HepG2 (cell line): ENCODE results near the gene ACSM6. TPM values are rescaled to one million over a fixed set of nuclear protein-coding genes. Genes with fewer than 3 reads are reported as not detected.
A peak's percentile ranks its signal among the peaks of the same experiment; 100 is the strongest.

ENCODE experiments used
- CCAR2 ChIP-seq: fragments of 200-400 bp; formaldehyde crosslinking; optimal IDR thresholded peaks from 2 replicates; pipeline ENCODE3; 2018; ENCODE audit warnings: low read depth, mild to moderate bottlenecking, low read length, moderate library complexity
- FLYWCH1 ChIP-seq: sonication (generic); formaldehyde crosslinking; IDR thresholded peaks from 2 replicates; pipeline ENCODE4 v1.8.1; 2023; ENCODE audit warnings: mild to moderate bottlenecking, missing genetic modification reagents
- FOSL1 ChIP-seq: sonication (generic); formaldehyde crosslinking; IDR thresholded peaks from 2 replicates; pipeline ENCODE4 v1.9.0; 2021; ENCODE audit warnings: missing genetic modification reagents, borderline replicate concordance
- FOXA1 ChIP-seq, 2 experiments: fragments of 450-650 bp in 1 of 2; sonication (generic) in 1 of 2; formaldehyde crosslinking in 1 of 2; IDR thresholded peaks; 2 replicates each; pipeline versions ENCODE4 v1.4.0 to v1.6.1; 2016 to 2020; ENCODE audit warnings: missing genetic modification reagents in 1 of 2
- FOXP1 ChIP-seq, 2 experiments: fragments of 450-650 bp in 1 of 2; IDR thresholded peaks; 2 replicates each; pipeline ENCODE4 v1.6.1; 2017 to 2018; ENCODE audit warnings: antibody characterized with exemption in 1 of 2
- GATAD2A ChIP-seq: IDR thresholded peaks from 2 replicates; pipeline ENCODE4 v1.6.1; 2016
- MBNL3 ChIP-seq: fragments of 250-450 bp; sonication (Bioruptor Pico); conservative IDR thresholded peaks from 2 replicates; pipeline ENCODE4 v1.8.0; 2022; ENCODE audit warnings: mild to moderate bottlenecking, inconsistent platforms
- MEIS2 ChIP-seq: sonication (generic); formaldehyde crosslinking; IDR thresholded peaks from 2 replicates; pipeline ENCODE4 v1.9.0; 2021; ENCODE audit warnings: mild to moderate bottlenecking, missing genetic modification reagents
- NAIF1 ChIP-seq: sonication (generic); formaldehyde crosslinking; IDR thresholded peaks from 2 replicates; pipeline ENCODE4 v1.5.0; 2020; ENCODE audit warnings: mild to moderate bottlenecking, missing genetic modification reagents, borderline replicate concordance
- RNF2 ChIP-seq: fragments of 450-650 bp; conservative IDR thresholded peaks from 2 replicates; pipeline ENCODE4 v1.6.1; 2016; ENCODE audit warnings: low read depth
- RORA ChIP-seq: sonication (generic); formaldehyde crosslinking; IDR thresholded peaks from 2 replicates; pipeline ENCODE4 v1.5.0; 2020; ENCODE audit warnings: mild to moderate bottlenecking, missing genetic modification reagents, moderate library complexity
- SALL1 ChIP-seq: sonication (generic); formaldehyde crosslinking; IDR thresholded peaks from 2 replicates; pipeline ENCODE4 v1.8.0; 2022; ENCODE audit warnings: mild to moderate bottlenecking, missing genetic modification reagents
- SP1 ChIP-seq, 2 experiments: fragments of 450-650 bp in 1 of 2; sonication (generic) in 1 of 2; formaldehyde crosslinking in 1 of 2; IDR thresholded peaks; 2 replicates each; pipeline versions ENCODE4 v1.4.0 to v1.6.1; 2016 to 2020; ENCODE audit warnings: missing genetic modification reagents in 1 of 2
- SP4 ChIP-seq: sonication (generic); formaldehyde crosslinking; IDR thresholded peaks from 2 replicates; pipeline ENCODE4 v1.8.1; 2023; ENCODE audit warnings: mild to moderate bottlenecking, missing genetic modification reagents
- TRAFD1 ChIP-seq: sonication (generic); formaldehyde crosslinking; IDR thresholded peaks from 2 replicates; pipeline ENCODE4 v1.5.1; 2020; ENCODE audit warnings: missing genetic modification reagents, mild to moderate bottlenecking, borderline replicate concordance
- ZBTB38 ChIP-seq: sonication (generic); formaldehyde crosslinking; IDR thresholded peaks from 2 replicates; pipeline ENCODE4 v1.5.1; 2020; ENCODE audit warnings: mild to moderate bottlenecking, missing genetic modification reagents
- ZFX ChIP-seq: sonication (generic); formaldehyde crosslinking; IDR thresholded peaks from 2 replicates; pipeline ENCODE4 v1.4.0; 2020; ENCODE audit warnings: mild to moderate bottlenecking, low read depth, missing genetic modification reagents, moderate library complexity
- ZNF121 ChIP-seq: sonication (generic); formaldehyde crosslinking; IDR thresholded peaks from 2 replicates; pipeline ENCODE4 v1.5.0; 2020; ENCODE audit warnings: mild to moderate bottlenecking, missing genetic modification reagents
- ZNF124 ChIP-seq: sonication (generic); formaldehyde crosslinking; IDR thresholded peaks from 2 replicates; pipeline ENCODE4 v1.4.0; 2020; ENCODE audit warnings: missing genetic modification reagents
- ZNF276 ChIP-seq: sonication (generic); formaldehyde crosslinking; IDR thresholded peaks from 2 replicates; pipeline ENCODE4 v1.4.0; 2020; ENCODE audit warnings: mild to moderate bottlenecking, low read depth, missing genetic modification reagents
- ZNF292 ChIP-seq: sonication (generic); formaldehyde crosslinking; IDR thresholded peaks from 2 replicates; pipeline ENCODE4 v1.8.1; 2022; ENCODE audit warnings: mild to moderate bottlenecking, low read depth, missing genetic modification reagents, borderline replicate concordance
- ZNF777 ChIP-seq: sonication (generic); formaldehyde crosslinking; IDR thresholded peaks from 2 replicates; pipeline ENCODE4 v1.4.0; 2020; ENCODE audit warnings: missing genetic modification reagents
- ZSCAN20 ChIP-seq: sonication (generic); formaldehyde crosslinking; IDR thresholded peaks from 2 replicates; pipeline ENCODE4 v1.4.0; 2020; ENCODE audit warnings: missing genetic modification reagents, mild to moderate bottlenecking, borderline replicate concordance
- ZSCAN31 ChIP-seq: sonication (generic); formaldehyde crosslinking; IDR thresholded peaks from 2 replicates; pipeline ENCODE4 v1.5.0; 2020; ENCODE audit warnings: low read depth, mild to moderate bottlenecking, missing genetic modification reagents
- polyA plus RNA-seq, 8 experiments: library from polyadenylated mRNA; depleted of rRNA in 3 of 8; stranded (reverse) in 7 of 8; unstranded in 1 of 8; fragments of >200 nt; fragmentation: Illumina TruSeq in 4 of 8; extraction: Trizol in 4 of 8; gene quantifications; 2 replicates each; pipeline versions ENCODE4 v1.2.1 to v1.2.3, GENCODE V29; 2011 to 2016; ENCODE audit warnings: low read depth in 4 of 8, missing spikeins in 1 of 8, mixed read lengths in 1 of 8; ENCODE audit not compliant: insufficient read depth in 1 of 8
- total RNA-seq, 5 experiments: library from RNA; depleted of rRNA; stranded (reverse); fragments of >200 nt; fragmentation: Illumina TruSeq; extraction: Trizol; gene quantifications; 2 replicates each; pipeline ENCODE4 v1.2.3, GENCODE V29; 2016; ENCODE audit warnings: low read depth in 1 of 5
- TF ChIP-seq, protein P1 (sequence below): sonication (generic); formaldehyde crosslinking; conservative IDR thresholded peaks from 2 replicates; pipeline ENCODE4 v1.8.0; 2022; ENCODE audit warnings: missing genetic modification reagents

ACSM6 gene
- total and polyA plus RNA-seq, 2 of the 13 experiments (the other 11 are each of a cell fraction or from before 2014, with no cell fraction given) = not detected

DNA sequence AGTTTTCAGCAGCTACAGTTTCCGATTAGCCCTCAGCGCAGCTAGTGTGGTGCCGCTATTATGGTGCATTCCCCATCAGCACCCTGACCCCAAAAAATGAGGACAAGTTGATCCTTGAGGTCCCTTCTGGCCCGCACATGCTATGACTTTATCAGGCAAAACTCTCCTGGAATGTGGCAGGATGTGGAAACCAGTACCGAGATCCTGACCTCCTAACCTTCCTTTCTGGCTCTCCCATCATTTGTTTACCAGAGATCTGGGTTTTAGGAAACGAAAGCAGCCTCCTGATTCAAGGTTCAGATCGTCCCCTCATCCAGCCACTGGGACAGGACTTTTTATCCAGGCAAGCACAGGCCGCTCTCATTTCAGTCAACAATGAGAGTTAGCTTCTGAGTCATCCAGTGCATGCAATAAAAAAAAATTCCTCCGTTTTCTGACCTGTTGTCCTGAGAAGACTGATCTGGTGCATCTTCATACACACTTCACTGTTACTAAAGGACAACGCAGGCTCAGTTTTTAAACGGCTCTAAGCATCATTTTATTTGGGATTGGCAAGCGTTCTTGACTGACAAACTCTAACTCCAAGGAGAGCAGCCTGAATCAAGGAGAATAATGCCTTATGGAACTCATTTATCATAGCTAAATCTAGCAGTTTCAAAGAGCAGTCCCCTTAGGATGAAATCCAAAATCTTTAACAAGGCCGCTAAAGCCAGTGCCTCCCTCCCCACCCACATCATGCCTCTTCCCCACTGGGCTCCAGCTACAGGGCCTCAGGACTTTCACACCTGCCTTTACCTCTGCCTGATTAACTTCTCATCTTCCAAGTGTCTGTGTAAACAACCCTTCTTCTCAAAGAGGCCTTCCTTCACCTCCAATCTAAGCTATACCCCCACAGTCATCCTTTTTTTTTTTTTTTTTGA lies 79.6 kb downstream of the ACSM6 start (continued):
- TF ChIP-seq FOXA1 (IDR thresholded peaks at IDR 0.05) = 0 out of 2 replicates have a peak, but pooled peaks have one; percentile 11
- peak; percentile 59 for TF ChIP-seq FOXA1 (CRISPR knock-in tag; IDR thresholded peaks at IDR 0.05)
- no peak for TF ChIP-seq FLYWCH1 (CRISPR knock-in tag)
- no peak for TF ChIP-seq ZNF276 (CRISPR knock-in tag)
- peak; percentile 83 for TF ChIP-seq ZNF121
- TF ChIP-seq GATAD2A = peak; percentile 89
- no peak for TF ChIP-seq ZBTB38 (CRISPR knock-in tag)
- TF ChIP-seq ZNF124 (CRISPR knock-in tag) = no peak
- no peak for TF ChIP-seq SP4
- no peak for TF ChIP-seq TRAFD1 (CRISPR knock-in tag)
- peak; percentile 58; the same call in 1 of the 2 replicates for TF ChIP-seq FOSL1 (CRISPR knock-in tag)
- 0 out of 2 replicates have a peak, but pooled peaks have one; percentile 41 for TF ChIP-seq NAIF1 (CRISPR knock-in tag)
- peak; percentile 68 for TF ChIP-seq ZFX (CRISPR knock-in tag)
- TF ChIP-seq SP1 (IDR thresholded peaks at IDR 0.05) = no peak
- no peak for TF ChIP-seq SP1 (CRISPR knock-in tag; IDR thresholded peaks at IDR 0.05)
- peak; percentile 90 for TF ChIP-seq SALL1 (CRISPR knock-in tag)
- TF ChIP-seq MBNL3 (CRISPR knock-in tag) = no peak
- no peak for TF ChIP-seq ZNF777 (CRISPR knock-in tag)
- 0 out of 2 replicates have a peak, but pooled peaks have one; percentile 6 for TF ChIP-seq ZSCAN31 (CRISPR knock-in tag)
- TF ChIP-seq RORA (CRISPR knock-in tag) = no peak
- TF ChIP-seq CCAR2 = no peak
- no peak for TF ChIP-seq RNF2
- peak; percentile 19; the same call in 1 of the 2 replicates for TF ChIP-seq MEIS2
- TF ChIP-seq FOXP1 (IDR thresholded peaks at IDR 0.05) = peak; percentile 53; the same call in 1 of the 2 replicates
- TF ChIP-seq FOXP1 (CRISPR knock-in tag; IDR thresholded peaks at IDR 0.05) = peak; percentile 78
- TF ChIP-seq ZNF292 (CRISPR knock-in tag) = peak; percentile 67
- TF ChIP-seq ZSCAN20 = no peak
- TF ChIP-seq, protein P1, sequence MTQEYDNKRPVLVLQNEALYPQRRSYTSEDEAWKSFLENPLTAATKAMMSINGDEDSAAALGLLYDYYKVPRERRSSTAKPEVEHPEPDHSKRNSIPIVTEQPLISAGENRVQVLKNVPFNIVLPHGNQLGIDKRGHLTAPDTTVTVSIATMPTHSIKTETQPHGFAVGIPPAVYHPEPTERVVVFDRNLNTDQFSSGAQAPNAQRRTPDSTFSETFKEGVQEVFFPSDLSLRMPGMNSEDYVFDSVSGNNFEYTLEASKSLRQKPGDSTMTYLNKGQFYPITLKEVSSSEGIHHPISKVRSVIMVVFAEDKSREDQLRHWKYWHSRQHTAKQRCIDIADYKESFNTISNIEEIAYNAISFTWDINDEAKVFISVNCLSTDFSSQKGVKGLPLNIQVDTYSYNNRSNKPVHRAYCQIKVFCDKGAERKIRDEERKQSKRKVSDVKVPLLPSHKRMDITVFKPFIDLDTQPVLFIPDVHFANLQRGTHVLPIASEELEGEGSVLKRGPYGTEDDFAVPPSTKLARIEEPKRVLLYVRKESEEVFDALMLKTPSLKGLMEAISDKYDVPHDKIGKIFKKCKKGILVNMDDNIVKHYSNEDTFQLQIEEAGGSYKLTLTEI (CRISPR knock-in tag) = no peak
